Activated B cell treated with CpG ODN at 0.5 μM for 24 hours (primary cell): ENCODE data around the gene CECR2. TPM values are rescaled to one million over a fixed set of nuclear protein-coding genes. Genes with fewer than 3 reads are reported as not detected.

Experiments used
- ATAC-seq: fragments of 200-7000 bp; cut with Tn5 transposase; one replicate; pipeline ENCODE4 v1.10.0; 2021; ENCODE audit warnings: low read depth, mild to moderate bottlenecking, moderate library complexity
- CTCF ChIA-PET: fragments of 350-600 bp; sonication (Branson Sonifier 250); formaldehyde crosslinking; loops from one replicate; lab custom pipeline; 2021; ENCODE audit warnings: antibody characterized with exemption; lab: Charles Lee
- POLR2A ChIA-PET: fragments of 350-600 bp; sonication (Branson Sonifier 250); formaldehyde crosslinking; loops from one replicate; lab custom pipeline; 2021; ENCODE audit warnings: antibody characterized with exemption; lab: Charles Lee
- DNase-seq: peaks from one replicate; pipeline ENCODE4 v3.0.0; 2022
- H3K27ac Mint-ChIP-seq: one replicate; pipeline ENCODE4 v1.8.0; 2020; ENCODE audit warnings: mixed read lengths
- H3K27me3 Mint-ChIP-seq: one replicate; pipeline ENCODE4 v1.8.0; 2021; ENCODE audit warnings: mixed read lengths
- H3K36me3 Mint-ChIP-seq: one replicate; pipeline ENCODE4 v1.8.0; 2021; ENCODE audit warnings: low read depth, mixed read lengths
- H3K4me1 Mint-ChIP-seq: one replicate; pipeline ENCODE4 v1.8.0; 2021; ENCODE audit warnings: mixed read lengths
- H3K4me3 Mint-ChIP-seq: one replicate; pipeline ENCODE4 v1.8.0; 2020; ENCODE audit warnings: mild to moderate bottlenecking, mixed read lengths
- H3K9me3 Mint-ChIP-seq: one replicate; pipeline ENCODE4 v1.8.0; 2020; ENCODE audit warnings: mixed read lengths
- intact Hi-C: fragments of 100-400 bp; cut with micrococcal nuclease; formaldehyde crosslinking; loops from one replicate; pipeline ENCODE4 v1.15.1; 2024
- total RNA-seq: library from RNA; stranded (reverse); gene quantifications from 2 replicates; pipeline ENCODE4 v1.2.3, GENCODE V29; 2022
- TF ChIP-seq, protein P1 (sequence below): fragments of 200-600 bp; IDR thresholded peaks from one replicate; pipeline ENCODE4 v1.8.0; 2022; ENCODE audit warnings: antibody characterized with exemption, mild to moderate bottlenecking

CECR2 gene
- total RNA-seq, 1 donor from 2014 or later: 2.5 TPM

GRCh38 chr22:17541476-17541875 lies 172.2 kb downstream of the CECR2 start:
- CTCF ChIA-PET: no interaction called here
- Mint-ChIP-seq H3K27me3 (no peaks in the 10 kb centered on the region), H3K4me1 (no peaks in the 10 kb centered on the region), H3K27ac (no peak overlapping the region), H3K9me3 (no peaks in the 10 kb centered on the region), H3K4me3 (no peak overlapping the region), H3K36me3 (no peaks in the 10 kb centered on the region)
- intact Hi-C loops: no loop called here
- POLR2A ChIA-PET: no interaction called here
- no peak for ATAC-seq
- no peak for DNase-seq
- TF ChIP-seq, protein P1, sequence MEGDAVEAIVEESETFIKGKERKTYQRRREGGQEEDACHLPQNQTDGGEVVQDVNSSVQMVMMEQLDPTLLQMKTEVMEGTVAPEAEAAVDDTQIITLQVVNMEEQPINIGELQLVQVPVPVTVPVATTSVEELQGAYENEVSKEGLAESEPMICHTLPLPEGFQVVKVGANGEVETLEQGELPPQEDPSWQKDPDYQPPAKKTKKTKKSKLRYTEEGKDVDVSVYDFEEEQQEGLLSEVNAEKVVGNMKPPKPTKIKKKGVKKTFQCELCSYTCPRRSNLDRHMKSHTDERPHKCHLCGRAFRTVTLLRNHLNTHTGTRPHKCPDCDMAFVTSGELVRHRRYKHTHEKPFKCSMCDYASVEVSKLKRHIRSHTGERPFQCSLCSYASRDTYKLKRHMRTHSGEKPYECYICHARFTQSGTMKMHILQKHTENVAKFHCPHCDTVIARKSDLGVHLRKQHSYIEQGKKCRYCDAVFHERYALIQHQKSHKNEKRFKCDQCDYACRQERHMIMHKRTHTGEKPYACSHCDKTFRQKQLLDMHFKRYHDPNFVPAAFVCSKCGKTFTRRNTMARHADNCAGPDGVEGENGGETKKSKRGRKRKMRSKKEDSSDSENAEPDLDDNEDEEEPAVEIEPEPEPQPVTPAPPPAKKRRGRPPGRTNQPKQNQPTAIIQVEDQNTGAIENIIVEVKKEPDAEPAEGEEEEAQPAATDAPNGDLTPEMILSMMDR: no peak

DNA sequence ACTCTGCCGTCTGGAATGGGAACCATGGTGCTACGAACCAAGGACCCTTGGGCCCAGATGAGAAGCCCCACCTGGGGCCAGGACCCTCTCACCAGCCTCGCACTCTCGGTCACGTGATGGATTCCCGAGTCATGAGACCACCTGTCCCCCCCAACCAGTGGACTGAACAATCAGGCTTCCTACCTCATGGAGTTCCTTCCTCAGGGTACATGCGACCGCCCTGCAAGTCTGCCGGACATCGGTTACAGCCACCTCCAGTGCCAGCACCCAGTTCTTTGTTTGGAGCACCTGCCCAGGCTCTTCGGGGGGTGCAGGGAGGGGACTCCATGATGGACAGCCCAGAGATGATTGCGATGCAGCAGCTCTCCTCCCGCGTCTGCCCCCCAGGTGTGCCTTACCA lies 173.2 kb downstream of the CECR2 start:
- CTCF ChIA-PET: no interaction called here
- DNase-seq (no peak), ATAC-seq (no peak)
- H3K4me3 Mint-ChIP-seq: no peak overlapping the region
- POLR2A ChIA-PET: no interaction called here
- no peaks in the 10 kb centered on the region for H3K4me1 Mint-ChIP-seq
- intact Hi-C loops: no loop called here
- no peaks in the 10 kb centered on the region for H3K9me3 Mint-ChIP-seq
- TF ChIP-seq, protein P1: no peak
- H3K36me3 Mint-ChIP-seq: no peaks in the 10 kb centered on the region
- no peaks in the 10 kb centered on the region for H3K27me3 Mint-ChIP-seq
- H3K27ac Mint-ChIP-seq: no peak overlapping the region

- H3K4me3 Mint-ChIP-seq: no peak overlapping the region
Observed at GRCh38 chr22:17548010-17548755, 178.9 kb downstream of the CECR2 start.

GRCh38 chr22:17548756-17549035 lies 179.4 kb downstream of the CECR2 start:
- POLR2A ChIA-PET: no interaction called here
- Mint-ChIP-seq H3K36me3 (no peaks in the 10 kb centered on the region), H3K9me3 (no peaks in the 10 kb centered on the region), H3K4me3 (no peak overlapping the region), H3K27me3 (no peaks in the 10 kb centered on the region), H3K4me1 (no peaks in the 10 kb centered on the region), H3K27ac (no peak overlapping the region)
- no peak for ATAC-seq
- CTCF ChIA-PET: no interaction called here
- DNase-seq: no peak
- TF ChIP-seq, protein P1: no peak
- intact Hi-C loops: no loop called here

More at GRCh38 chr22:17548010-17548755, 178.9 kb downstream of the CECR2 start:
- CTCF ChIA-PET: no interaction called here
- Mint-ChIP-seq H3K4me1 (no peaks in the 10 kb centered on the region), H3K36me3 (no peaks in the 10 kb centered on the region), H3K9me3 (no peaks in the 10 kb centered on the region), H3K27ac (no peak overlapping the region), H3K27me3 (no peaks in the 10 kb centered on the region)
- TF ChIP-seq, protein P1: no peak
- POLR2A ChIA-PET: no interaction called here
- DNase-seq: no peak
- ATAC-seq: no peak
- intact Hi-C loops: no loop called here

DNA sequence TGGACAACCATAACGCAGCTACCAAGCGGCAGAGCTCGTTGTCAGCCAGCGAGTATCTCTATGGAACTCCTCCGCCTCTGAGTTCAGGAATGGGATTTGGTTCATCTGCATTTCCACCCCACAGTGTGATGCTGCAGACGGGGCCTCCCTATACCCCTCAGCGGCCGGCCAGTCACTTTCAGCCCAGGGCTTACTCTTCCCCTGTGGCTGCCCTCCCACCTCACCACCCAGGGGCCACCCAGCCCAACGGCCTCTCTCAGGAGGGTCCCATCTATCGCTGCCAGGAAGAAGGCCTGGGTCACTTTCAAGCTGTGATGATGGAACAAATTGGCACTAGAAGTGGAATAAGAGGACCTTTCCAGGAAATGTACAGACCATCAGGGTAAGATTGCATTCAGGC lies 179.9 kb downstream of the CECR2 start:
- ChIA-PET CTCF (no interaction called here), POLR2A (no interaction called here)
- Mint-ChIP-seq H3K4me3 (no peak overlapping the region), H3K27ac (no peak overlapping the region), H3K4me1 (no peaks in the 10 kb centered on the region), H3K27me3 (no peaks in the 10 kb centered on the region), H3K9me3 (no peaks in the 10 kb centered on the region), H3K36me3 (no peaks in the 10 kb centered on the region)
- ATAC-seq (no peak), DNase-seq (no peak)
- intact Hi-C loops: no loop called here
- TF ChIP-seq, protein P1: no peak
